Lower leg skin (tissue), 3 donors: ENCODE results near the gene PIWIL4.

ENCODE experiments used
- POLR2A ChIP-seq, 2 donors: fragments of 450-650 bp; IDR thresholded peaks; one replicate each; pipeline ENCODE4 v1.6.1; 2016 to 2017; ENCODE audit warnings: antibody characterized with exemption in 2 of 2, mild to moderate bottlenecking in 1 of 2, moderate library complexity in 1 of 2
- TF ChIP-seq, protein P1 (sequence below), 3 donors: fragments of 450-650 bp; IDR thresholded peaks; one replicate each; pipeline ENCODE4 v1.5.1; 2016; ENCODE audit warnings: antibody characterized with exemption in 3 of 3, mild to moderate bottlenecking in 3 of 3, moderate library complexity in 2 of 3

- TF ChIP-seq, protein P1, sequence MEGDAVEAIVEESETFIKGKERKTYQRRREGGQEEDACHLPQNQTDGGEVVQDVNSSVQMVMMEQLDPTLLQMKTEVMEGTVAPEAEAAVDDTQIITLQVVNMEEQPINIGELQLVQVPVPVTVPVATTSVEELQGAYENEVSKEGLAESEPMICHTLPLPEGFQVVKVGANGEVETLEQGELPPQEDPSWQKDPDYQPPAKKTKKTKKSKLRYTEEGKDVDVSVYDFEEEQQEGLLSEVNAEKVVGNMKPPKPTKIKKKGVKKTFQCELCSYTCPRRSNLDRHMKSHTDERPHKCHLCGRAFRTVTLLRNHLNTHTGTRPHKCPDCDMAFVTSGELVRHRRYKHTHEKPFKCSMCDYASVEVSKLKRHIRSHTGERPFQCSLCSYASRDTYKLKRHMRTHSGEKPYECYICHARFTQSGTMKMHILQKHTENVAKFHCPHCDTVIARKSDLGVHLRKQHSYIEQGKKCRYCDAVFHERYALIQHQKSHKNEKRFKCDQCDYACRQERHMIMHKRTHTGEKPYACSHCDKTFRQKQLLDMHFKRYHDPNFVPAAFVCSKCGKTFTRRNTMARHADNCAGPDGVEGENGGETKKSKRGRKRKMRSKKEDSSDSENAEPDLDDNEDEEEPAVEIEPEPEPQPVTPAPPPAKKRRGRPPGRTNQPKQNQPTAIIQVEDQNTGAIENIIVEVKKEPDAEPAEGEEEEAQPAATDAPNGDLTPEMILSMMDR (IDR thresholded peaks at IDR 0.05), result no peak
- no peak for TF ChIP-seq POLR2A (IDR thresholded peaks at IDR 0.05)
Observed at GRCh38 chr11:94528551-94528950, 38.6 kb upstream of the PIWIL4 start.
